Astrocyte (in vitro differentiated cells and primary cell): ENCODE data around the gene BMPR2. TPM values are rescaled to one million over a fixed set of nuclear protein-coding genes. Genes with fewer than 3 reads are reported as not detected.
"Not testable (repeated sequence)": the region's sequence is repeated elsewhere in the genome, so short reads cannot be mapped to it uniquely, and the experiment has no call there.

Experiments used
- DNase-seq: peaks from one replicate; pipeline ENCODE4 v3.0.0-alpha.2; 2010; ENCODE audit warnings: low read depth
- FAIRE-seq: peaks from 2 replicates; lab custom pipeline; 2011; peaks lifted over from hg19 to GRCh38; lab: Jason Lieb, UNC
- H2AFZ ChIP-seq: 2 replicates; pipeline ENCODE4 v1.6.0; 2012; ENCODE audit warnings: low read depth, low read length, inconsistent platforms
- H3K27ac ChIP-seq: 2 replicates; pipeline ENCODE4 v1.5.1; 2011; ENCODE audit warnings: low read depth, low read length, inconsistent platforms
- H3K27me3 ChIP-seq: 2 replicates; pipeline ENCODE4 v1.6.0; 2011; ENCODE audit warnings: low read length, inconsistent platforms; ENCODE audit not compliant: insufficient read depth
- H3K36me3 ChIP-seq: 2 replicates; pipeline ENCODE4 v1.5.1; 2011; ENCODE audit warnings: low read length, inconsistent platforms; ENCODE audit not compliant: insufficient read depth
- H3K4me1 ChIP-seq: 2 replicates; pipeline ENCODE4 v1.5.1; 2011; ENCODE audit warnings: low read length, inconsistent platforms; ENCODE audit not compliant: insufficient read depth
- H3K4me2 ChIP-seq: 2 replicates; pipeline ENCODE4 v1.6.0; 2012; ENCODE audit warnings: low read length, inconsistent platforms
- H3K4me3 ChIP-seq: 2 replicates; pipeline ENCODE4 v1.5.1; 2011; ENCODE audit warnings: low read depth, mild to moderate bottlenecking, low read length, inconsistent platforms; ENCODE audit not compliant: insufficient read depth
- H3K79me2 ChIP-seq: 2 replicates; pipeline ENCODE4 v1.6.0; 2012; ENCODE audit warnings: mild to moderate bottlenecking, low read length, inconsistent platforms; ENCODE audit not compliant: insufficient read depth
- H3K9ac ChIP-seq: 2 replicates; pipeline ENCODE4 v1.6.0; 2012; ENCODE audit warnings: mild to moderate bottlenecking, low read length, inconsistent platforms
- H3K9me3 ChIP-seq: 2 replicates; pipeline ENCODE4 v1.5.1; 2012; ENCODE audit warnings: low read depth, mild to moderate bottlenecking, low read length, inconsistent platforms; ENCODE audit not compliant: insufficient read depth
- H4K20me1 ChIP-seq: 2 replicates; pipeline ENCODE4 v1.6.0; 2012; ENCODE audit warnings: low read length, inconsistent platforms; ENCODE audit not compliant: insufficient read depth
- H3K27ac Mint-ChIP-seq: one replicate; pipeline ENCODE4 v1.8.0; 2021; ENCODE audit warnings: mild to moderate bottlenecking, mixed read lengths; ENCODE audit not compliant: unreplicated experiment
- H3K27me3 Mint-ChIP-seq: one replicate; pipeline ENCODE4 v1.8.0; 2021; ENCODE audit warnings: low read depth, mixed read lengths; ENCODE audit not compliant: unreplicated experiment
- H3K36me3 Mint-ChIP-seq: one replicate; pipeline ENCODE4 v1.8.0; 2021; ENCODE audit warnings: low read depth, mixed read lengths; ENCODE audit not compliant: unreplicated experiment
- H3K4me1 Mint-ChIP-seq: one replicate; pipeline ENCODE4 v1.8.0; 2021; ENCODE audit warnings: low read depth, mixed read lengths; ENCODE audit not compliant: unreplicated experiment
- H3K4me3 Mint-ChIP-seq: one replicate; pipeline ENCODE4 v1.8.0; 2021; ENCODE audit warnings: mild to moderate bottlenecking, moderate library complexity, mixed read lengths; ENCODE audit not compliant: unreplicated experiment
- H3K9me3 Mint-ChIP-seq: one replicate; pipeline ENCODE4 v1.8.0; 2021; ENCODE audit warnings: mild to moderate bottlenecking, mixed read lengths; ENCODE audit not compliant: unreplicated experiment
- EZH2 ChIP-seq: IDR thresholded peaks from 2 replicates; pipeline ENCODE4 v1.6.1; 2012; ENCODE audit warnings: mild to moderate bottlenecking, low read length, inconsistent platforms; ENCODE audit not compliant: insufficient read depth
- total RNA-seq: library from RNA; stranded (reverse); gene quantifications from 2 replicates; pipeline ENCODE4 v1.2.1, GENCODE V29; 2021
- TF ChIP-seq, protein P1 (sequence below): IDR thresholded peaks from 2 replicates; pipeline ENCODE4 v1.5.1; 2011; ENCODE audit warnings: low read depth, mild to moderate bottlenecking, inconsistent platforms, low read length, moderate library complexity; ENCODE audit not compliant: insufficient read depth

The BMPR2 gene
- total RNA-seq, 1 donor from 2014 or later = 93.1 TPM

DNA sequence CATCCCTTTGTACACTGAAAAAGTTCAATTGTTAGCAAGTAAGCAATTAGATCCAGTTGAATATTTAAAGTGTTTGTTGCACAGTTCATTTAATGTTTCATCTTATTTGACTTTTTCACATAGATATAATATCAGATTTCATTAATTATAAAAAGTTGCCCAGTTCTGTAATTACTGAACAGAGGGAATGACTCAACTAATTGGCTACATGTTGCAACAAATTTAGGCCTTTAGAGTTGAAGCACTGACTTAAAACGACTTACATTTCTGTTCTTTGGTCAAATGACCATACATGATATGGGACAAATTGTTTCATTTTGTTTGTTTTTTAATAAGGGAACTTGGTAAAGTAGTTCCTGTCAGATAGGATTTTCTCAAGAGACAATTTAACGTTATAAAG, 190.2 kb downstream of the BMPR2 start:
- no peaks in the 10 kb centered on the region for H4K20me1 ChIP-seq
- no peak overlapping the region for H3K9ac ChIP-seq
- no peak overlapping the region for H3K27ac ChIP-seq
- H3K4me1 ChIP-seq = no peaks in the 10 kb centered on the region
- no peak overlapping the region for H3K4me3 Mint-ChIP-seq
- H3K36me3 ChIP-seq = no peaks in the 10 kb centered on the region
- DNase-seq (no peak), FAIRE-seq (no peak)
- H3K27me3 Mint-ChIP-seq = no peaks in the 10 kb centered on the region
- H2AFZ ChIP-seq = no peak overlapping the region
- H3K79me2 ChIP-seq = no peaks in the 10 kb centered on the region
- H3K27ac Mint-ChIP-seq = no peak overlapping the region
- no peaks in the 10 kb centered on the region for H3K9me3 ChIP-seq
- H3K9me3 Mint-ChIP-seq = no peaks in the 10 kb centered on the region
- H3K4me3 ChIP-seq = no peak overlapping the region
- TF ChIP-seq, protein P1, sequence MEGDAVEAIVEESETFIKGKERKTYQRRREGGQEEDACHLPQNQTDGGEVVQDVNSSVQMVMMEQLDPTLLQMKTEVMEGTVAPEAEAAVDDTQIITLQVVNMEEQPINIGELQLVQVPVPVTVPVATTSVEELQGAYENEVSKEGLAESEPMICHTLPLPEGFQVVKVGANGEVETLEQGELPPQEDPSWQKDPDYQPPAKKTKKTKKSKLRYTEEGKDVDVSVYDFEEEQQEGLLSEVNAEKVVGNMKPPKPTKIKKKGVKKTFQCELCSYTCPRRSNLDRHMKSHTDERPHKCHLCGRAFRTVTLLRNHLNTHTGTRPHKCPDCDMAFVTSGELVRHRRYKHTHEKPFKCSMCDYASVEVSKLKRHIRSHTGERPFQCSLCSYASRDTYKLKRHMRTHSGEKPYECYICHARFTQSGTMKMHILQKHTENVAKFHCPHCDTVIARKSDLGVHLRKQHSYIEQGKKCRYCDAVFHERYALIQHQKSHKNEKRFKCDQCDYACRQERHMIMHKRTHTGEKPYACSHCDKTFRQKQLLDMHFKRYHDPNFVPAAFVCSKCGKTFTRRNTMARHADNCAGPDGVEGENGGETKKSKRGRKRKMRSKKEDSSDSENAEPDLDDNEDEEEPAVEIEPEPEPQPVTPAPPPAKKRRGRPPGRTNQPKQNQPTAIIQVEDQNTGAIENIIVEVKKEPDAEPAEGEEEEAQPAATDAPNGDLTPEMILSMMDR = no peak
- TF ChIP-seq EZH2 = no peak
- H3K27me3 ChIP-seq = no peaks in the 10 kb centered on the region
- H3K4me1 Mint-ChIP-seq = no peaks in the 10 kb centered on the region
- no peak overlapping the region for H3K4me2 ChIP-seq
- peaks cover 2% of the 10 kb centered on the region for H3K36me3 Mint-ChIP-seq

DNA sequence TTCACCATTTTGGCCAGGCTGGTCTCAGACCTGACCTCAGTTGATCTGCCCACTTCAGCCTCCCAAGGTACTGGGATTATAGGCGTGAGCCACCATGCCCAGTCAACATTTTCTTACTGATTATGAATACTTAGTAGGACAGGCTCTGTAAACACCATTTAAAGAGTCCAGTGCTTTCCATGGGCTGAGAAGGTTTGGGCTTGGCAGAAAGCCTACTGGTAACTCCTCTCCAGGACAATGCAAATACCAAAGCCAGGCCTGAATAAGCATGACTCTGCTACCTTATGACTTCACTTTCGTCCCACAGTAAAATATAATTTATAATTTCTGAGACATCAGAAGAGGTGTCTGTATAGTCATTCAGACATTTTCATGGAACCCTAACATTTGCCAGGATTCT, 198.4 kb downstream of the BMPR2 start:
- no peaks in the 10 kb centered on the region for H3K9me3 ChIP-seq
- no peak overlapping the region for H3K4me2 ChIP-seq
- no peak overlapping the region for H3K4me3 ChIP-seq
- H3K9ac ChIP-seq = no peak overlapping the region
- Mint-ChIP-seq H3K27ac (no peak overlapping the region), H3K9me3 (no peaks in the 10 kb centered on the region), H3K4me1 (peaks cover 2% of the 10 kb centered on the region), H3K4me3 (no peak overlapping the region), H3K27me3 (no peaks in the 10 kb centered on the region), H3K36me3 (peaks cover 10% of the 10 kb centered on the region)
- no peak overlapping the region for H2AFZ ChIP-seq
- H3K36me3 ChIP-seq = no peaks in the 10 kb centered on the region
- DNase-seq (no peak), FAIRE-seq (no peak)
- H3K4me1 ChIP-seq = no peaks in the 10 kb centered on the region
- no peak overlapping the region for H3K27ac ChIP-seq
- no peaks in the 10 kb centered on the region for H3K27me3 ChIP-seq
- no peaks in the 10 kb centered on the region for H4K20me1 ChIP-seq
- H3K79me2 ChIP-seq = no peaks in the 10 kb centered on the region
- TF ChIP-seq, protein P1 = no peak
- no peak for TF ChIP-seq EZH2

DNA sequence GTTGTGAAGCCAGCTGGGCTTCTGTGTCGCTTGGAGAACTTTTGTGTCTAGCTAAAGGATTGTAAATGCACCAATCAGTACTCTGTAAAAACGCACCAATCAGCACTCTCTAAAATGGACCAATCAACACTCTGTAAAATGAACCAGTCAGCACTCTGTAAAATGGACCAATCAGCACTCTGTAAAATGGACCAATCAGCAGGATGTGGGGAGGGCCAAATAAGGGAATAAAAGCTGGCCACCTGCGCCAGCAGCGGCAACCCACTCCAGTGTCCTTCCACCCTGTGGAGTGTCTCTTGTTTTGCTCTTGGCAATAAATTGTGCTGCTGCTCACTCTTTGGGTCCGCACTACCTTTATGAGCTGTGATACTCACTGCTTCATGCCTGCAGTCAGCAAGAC, 199.1 kb downstream of the BMPR2 start:
- H3K27ac Mint-ChIP-seq, H3K4me3 ChIP-seq, H3K4me3 Mint-ChIP-seq, H3K9ac ChIP-seq, H3K4me1 ChIP-seq, H3K4me2 ChIP-seq, H3K9me3 ChIP-seq, DNase-seq, H3K27ac ChIP-seq, H3K36me3 ChIP-seq, H3K4me1 Mint-ChIP-seq, H3K27me3 Mint-ChIP-seq, H3K36me3 Mint-ChIP-seq, H4K20me1 ChIP-seq, H3K9me3 Mint-ChIP-seq, H3K79me2 ChIP-seq, FAIRE-seq, H2AFZ ChIP-seq, H3K27me3 ChIP-seq: not testable (repeated sequence)
